HEK293T (cell line): ENCODE measurements around the gene GAB2.

ENCODE experiments used
- ARNT ChIP-seq: fragments of 450-650 bp; IDR thresholded peaks from 2 replicates; pipeline ENCODE4 v1.6.1; 2017; ENCODE audit warnings: mild to moderate bottlenecking
- BHLHE40 ChIP-seq: fragments of 450-650 bp; IDR thresholded peaks from 2 replicates; pipeline ENCODE4 v1.6.1; 2016; ENCODE audit warnings: mild to moderate bottlenecking, moderate library complexity, borderline replicate concordance
- ELF4 ChIP-seq: fragments of 450-650 bp; IDR thresholded peaks from 2 replicates; pipeline ENCODE4 v1.6.1; 2017; ENCODE audit warnings: antibody characterized with exemption
- FOXM1 ChIP-seq: fragments of 450-650 bp; IDR thresholded peaks from 2 replicates; pipeline ENCODE4 v1.6.1; 2017; ENCODE audit warnings: mild to moderate bottlenecking, borderline replicate concordance
- HDGF ChIP-seq: fragments of 450-650 bp; IDR thresholded peaks from 2 replicates; pipeline ENCODE4 v1.6.1; 2017; ENCODE audit warnings: antibody characterized with exemption, borderline replicate concordance
- L3MBTL2 ChIP-seq: fragments of 450-650 bp; conservative IDR thresholded peaks from 2 replicates; pipeline ENCODE4 v1.6.1; 2016; ENCODE audit warnings: mild to moderate bottlenecking
- NFRKB ChIP-seq: fragments of 450-650 bp; IDR thresholded peaks from 2 replicates; pipeline ENCODE4 v1.6.1; 2016; ENCODE audit warnings: mild to moderate bottlenecking, moderate library complexity
- SP1 ChIP-seq: fragments of 450-650 bp; IDR thresholded peaks from 2 replicates; pipeline ENCODE4 v1.6.1; 2017
- SUZ12 ChIP-seq: fragments of 450-650 bp; IDR thresholded peaks from 2 replicates; pipeline ENCODE4 v1.6.1; 2016; ENCODE audit warnings: mild to moderate bottlenecking
- TARDBP ChIP-seq: fragments of 450-650 bp; IDR thresholded peaks from 2 replicates; pipeline ENCODE4 v1.6.1; 2016

- TF ChIP-seq NFRKB = no peak
- no peak for TF ChIP-seq SUZ12
- no peak for TF ChIP-seq TARDBP
- TF ChIP-seq ELF4 = no peak
- no peak for TF ChIP-seq HDGF
- no peak for TF ChIP-seq SP1
- TF ChIP-seq BHLHE40 = no peak
- no peak for TF ChIP-seq FOXM1
- no peak for TF ChIP-seq ARNT
- TF ChIP-seq L3MBTL2 = no peak
Observed at GRCh38 chr11:78218707-78219492, 198.7 kb downstream of the GAB2 start.
